ENCODE measurements around the gene COL8A1. TPM values are rescaled to one million over a fixed set of nuclear protein-coding genes. Genes with fewer than 3 reads are reported as not detected.

COL8A1 gene
- total and polyA plus RNA-seq, 11 donors, result 4.9 to 39.2 (median 21.1) TPM

DNA sequence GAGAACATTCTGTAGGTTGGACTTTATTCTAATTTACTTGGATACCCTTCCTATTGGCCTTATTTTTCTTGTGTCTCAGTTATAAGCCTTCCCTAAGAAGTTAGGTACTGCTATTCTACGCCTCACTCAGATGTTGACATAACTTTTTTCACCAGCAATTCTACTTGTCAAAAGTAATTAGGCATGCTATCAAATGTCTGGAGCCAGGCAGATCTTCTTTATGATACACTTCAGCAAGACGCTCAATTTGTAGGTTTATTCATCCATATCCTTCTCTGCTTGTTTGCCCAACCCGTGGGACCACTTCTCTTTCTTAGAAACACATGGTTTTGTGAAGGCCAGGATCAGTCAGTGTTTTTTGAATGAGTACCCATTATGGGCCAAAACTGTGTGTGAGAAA is 36.2 kb upstream of the COL8A1 start:
- no peaks in the 10 kb centered on the region for H3K27me3 ChIP-seq
- TF ChIP-seq POLR2A (IDR thresholded peaks at IDR 0.05), result no peak
- TF ChIP-seq, protein P1, sequence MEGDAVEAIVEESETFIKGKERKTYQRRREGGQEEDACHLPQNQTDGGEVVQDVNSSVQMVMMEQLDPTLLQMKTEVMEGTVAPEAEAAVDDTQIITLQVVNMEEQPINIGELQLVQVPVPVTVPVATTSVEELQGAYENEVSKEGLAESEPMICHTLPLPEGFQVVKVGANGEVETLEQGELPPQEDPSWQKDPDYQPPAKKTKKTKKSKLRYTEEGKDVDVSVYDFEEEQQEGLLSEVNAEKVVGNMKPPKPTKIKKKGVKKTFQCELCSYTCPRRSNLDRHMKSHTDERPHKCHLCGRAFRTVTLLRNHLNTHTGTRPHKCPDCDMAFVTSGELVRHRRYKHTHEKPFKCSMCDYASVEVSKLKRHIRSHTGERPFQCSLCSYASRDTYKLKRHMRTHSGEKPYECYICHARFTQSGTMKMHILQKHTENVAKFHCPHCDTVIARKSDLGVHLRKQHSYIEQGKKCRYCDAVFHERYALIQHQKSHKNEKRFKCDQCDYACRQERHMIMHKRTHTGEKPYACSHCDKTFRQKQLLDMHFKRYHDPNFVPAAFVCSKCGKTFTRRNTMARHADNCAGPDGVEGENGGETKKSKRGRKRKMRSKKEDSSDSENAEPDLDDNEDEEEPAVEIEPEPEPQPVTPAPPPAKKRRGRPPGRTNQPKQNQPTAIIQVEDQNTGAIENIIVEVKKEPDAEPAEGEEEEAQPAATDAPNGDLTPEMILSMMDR (IDR thresholded peaks at IDR 0.05), result no peak
- H3K36me3 ChIP-seq, result no peaks in the 10 kb centered on the region
- DNase-seq (no peak), ATAC-seq (no peak)
- no peaks in the 10 kb centered on the region for H3K9me3 ChIP-seq
- no peaks in the 10 kb centered on the region for H3K4me1 ChIP-seq
- 74 to 82% (median 79%) methylated on average over 3 of the region's 3 CpGs for WGBS, 4 donors
- intact Hi-C loops (cut with DNase I), result no loop called here
- H3K27ac ChIP-seq, result no peak overlapping the region
- H3K4me3 ChIP-seq, result no peak overlapping the region

GRCh38 chr3:99607151-99607550 is 31.2 kb upstream of the COL8A1 start:
- Histone ChIP-seq H3K4me1 (no peaks in the 10 kb centered on the region), H3K27me3 (no peaks in the 10 kb centered on the region), H3K9me3 (no peaks in the 10 kb centered on the region), H3K4me3 (no peak overlapping the region), H3K36me3 (no peaks in the 10 kb centered on the region), H3K27ac (no peak overlapping the region)
- TF ChIP-seq, protein P1 (IDR thresholded peaks at IDR 0.05), result no peak
- TF ChIP-seq POLR2A (IDR thresholded peaks at IDR 0.05), result no peak
- DNase-seq (no peak), ATAC-seq (no peak)
- 59 to 77% (median 70%) methylated on average over 1 of the region's 1 CpG for WGBS, 4 donors
- intact Hi-C loops (cut with DNase I), result no loop called here

DNA sequence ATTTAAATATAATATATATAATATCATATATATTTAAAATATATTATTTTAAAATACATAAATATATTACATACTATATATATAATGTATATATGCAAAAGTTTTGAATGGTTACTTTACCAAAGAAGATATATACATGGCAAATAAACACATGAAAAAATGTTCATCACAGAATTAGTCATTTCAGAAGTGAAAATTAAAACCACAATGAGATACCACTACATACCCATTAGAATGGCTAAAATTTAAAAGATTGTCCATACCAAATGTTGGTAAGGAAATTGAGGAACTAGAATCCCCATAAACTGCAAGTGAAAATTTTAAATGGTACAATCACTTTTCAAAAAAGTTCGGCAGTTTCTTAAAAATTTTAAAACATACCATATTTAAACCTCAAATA is 23.6 kb upstream of the COL8A1 start:
- no peaks in the 10 kb centered on the region for H3K36me3 ChIP-seq
- no peak overlapping the region for H3K4me3 ChIP-seq
- no peaks in the 10 kb centered on the region for H3K9me3 ChIP-seq
- ATAC-seq (no peak), DNase-seq (no peak)
- WGBS, 4 donors, result 84 to 88% (median 85%) methylated on average over 1 of the region's 1 CpG
- no peak for TF ChIP-seq POLR2A (IDR thresholded peaks at IDR 0.05)
- TF ChIP-seq, protein P1 (IDR thresholded peaks at IDR 0.05), result no peak
- intact Hi-C loops (cut with DNase I), result no loop called here
- H3K27ac ChIP-seq, result no peak overlapping the region
- H3K27me3 ChIP-seq, result no peaks in the 10 kb centered on the region
- H3K4me1 ChIP-seq, result no peaks in the 10 kb centered on the region

GRCh38 chr3:99620077-99620767 is 18.2 kb upstream of the COL8A1 start:
- DNase-seq (no peak), ATAC-seq (no peak)
- no peaks in the 10 kb centered on the region for H3K27me3 ChIP-seq
- no peak overlapping the region for H3K4me3 ChIP-seq
- no peak overlapping the region for H3K27ac ChIP-seq
- WGBS, 4 donors, result 90 to 95% (median 94%) methylated on average over 1 of the region's 1 CpG
- no peaks in the 10 kb centered on the region for H3K9me3 ChIP-seq
- intact Hi-C loops (cut with DNase I), result no loop called here
- no peak for TF ChIP-seq POLR2A (IDR thresholded peaks at IDR 0.05)
- TF ChIP-seq, protein P1 (IDR thresholded peaks at IDR 0.05), result no peak
- no peaks in the 10 kb centered on the region for H3K4me1 ChIP-seq
- no peaks in the 10 kb centered on the region for H3K36me3 ChIP-seq
